Glutamatergic neuron (in vitro differentiated cells): ENCODE measurements around the gene AICDA. TPM values are rescaled to one million over a fixed set of nuclear protein-coding genes. Genes with fewer than 3 reads are reported as not detected.

Experiments
- total RNA-seq: library from RNA; stranded (reverse); fragmentation: NEBNext Ultra II Directional; extraction: Animal tissue kit (Norgen Biotek cat#: 25700); gene quantifications from one replicate; pipeline ENCODE4 v1.2.1, GENCODE V29; 2021; ENCODE audit not compliant: unreplicated experiment

AICDA gene
- total RNA-seq, 1 donor from 2014 or later: not detected

Other genes starting within 250 kb of the AICDA start
- gene CLEC6A, start 156.9 kb downstream of the AICDA start, total RNA-seq: not detected
- not detected for gene CLEC4D, start 99.4 kb downstream of the AICDA start, total RNA-seq
- gene CLEC4E, start 72.0 kb downstream of the AICDA start, total RNA-seq: not detected
- gene MFAP5, start 50.0 kb upstream of the AICDA start, total RNA-seq: not detected
- gene RIMKLB, start 85.1 kb upstream of the AICDA start, total RNA-seq: 55.7 TPM
- not detected for gene A2ML1, start 209.8 kb upstream of the AICDA start, total RNA-seq